Loucy (cell line): ENCODE data around the gene ALKBH5.

Source experiments
- H2AFZ ChIP-seq: fragments of 200-600 bp; sonication (generic); 2 replicates; pipeline ENCODE4 v1.6.0; 2016; ENCODE audit warnings: antibody characterized with exemption, mild to moderate bottlenecking, low read length, moderate library complexity
- H3F3A ChIP-seq: fragments of 200-600 bp; 2 replicates; pipeline ENCODE4 v1.6.0; 2016; ENCODE audit warnings: antibody characterized with exemption, low read depth, mild to moderate bottlenecking
- H3K27me3 ChIP-seq: fragments of 200-600 bp; sonication (generic); 2 replicates; pipeline ENCODE4 v1.6.1; 2014; ENCODE audit warnings: low read length, mild to moderate bottlenecking; ENCODE audit not compliant: insufficient read depth, poor library complexity, severe bottlenecking
- H3K36me3 ChIP-seq: fragments of 200-600 bp; sonication (generic); 2 replicates; pipeline ENCODE4 v1.6.1; 2016; ENCODE audit warnings: low read length; ENCODE audit not compliant: insufficient read depth
- H3K4me1 ChIP-seq: fragments of 200-600 bp; sonication (generic); 2 replicates; pipeline ENCODE4 v1.5.1; 2014; ENCODE audit warnings: low read length, mild to moderate bottlenecking; ENCODE audit not compliant: insufficient read depth, poor library complexity, severe bottlenecking
- H3K4me2 ChIP-seq: fragments of 200-600 bp; sonication (generic); 2 replicates; pipeline ENCODE4 v1.6.0; 2014; ENCODE audit warnings: antibody characterized with exemption, low read length, low read depth, mild to moderate bottlenecking; ENCODE audit not compliant: poor library complexity, severe bottlenecking
- H3K4me3 ChIP-seq: fragments of 200-600 bp; sonication (generic); 2 replicates; pipeline ENCODE4 v1.5.1; 2014; ENCODE audit warnings: low read length, mild to moderate bottlenecking, mixed read lengths; ENCODE audit not compliant: poor library complexity, severe bottlenecking
- H3K79me2 ChIP-seq: fragments of 200-600 bp; sonication (generic); 2 replicates; pipeline ENCODE4 v1.6.1; 2014; ENCODE audit warnings: low read length; ENCODE audit not compliant: insufficient read depth
- H3K9ac ChIP-seq: fragments of 200-600 bp; sonication (generic); 2 replicates; pipeline ENCODE4 v1.6.0; 2014; ENCODE audit warnings: mild to moderate bottlenecking, low read depth, low read length, moderate library complexity; ENCODE audit not compliant: poor library complexity, severe bottlenecking
- H3K9me2 ChIP-seq: fragments of 200-600 bp; sonication (generic); replicated peaks from 2 replicates; pipeline ENCODE4 v1.6.1; 2016; ENCODE audit warnings: low read depth, low read length, mixed read lengths
- H3K9me3 ChIP-seq: fragments of 200-600 bp; sonication (generic); 2 replicates; pipeline ENCODE4 v1.6.1; 2014; ENCODE audit warnings: mild to moderate bottlenecking, antibody characterized with exemption, low read length, low read depth; ENCODE audit not compliant: insufficient read depth
- H4K20me1 ChIP-seq: fragments of 200-600 bp; sonication (generic); 2 replicates; pipeline ENCODE4 v1.6.0; 2014; ENCODE audit warnings: antibody characterized with exemption, low read length, mild to moderate bottlenecking; ENCODE audit not compliant: insufficient read depth, poor library complexity, severe bottlenecking
- EZH2phosphoT487 ChIP-seq: fragments of 200-600 bp; IDR thresholded peaks from 2 replicates; pipeline ENCODE4 v1.6.1; 2018; ENCODE audit warnings: antibody characterized with exemption, mild to moderate bottlenecking, moderate library complexity, borderline replicate concordance
- TF ChIP-seq, protein P1 (sequence below): fragments of 200-600 bp; sonication (generic); conservative IDR thresholded peaks from 2 replicates; pipeline ENCODE4 v1.5.1; 2014; ENCODE audit warnings: mild to moderate bottlenecking, antibody characterized with exemption, low read length

The ALKBH5 gene

DNA sequence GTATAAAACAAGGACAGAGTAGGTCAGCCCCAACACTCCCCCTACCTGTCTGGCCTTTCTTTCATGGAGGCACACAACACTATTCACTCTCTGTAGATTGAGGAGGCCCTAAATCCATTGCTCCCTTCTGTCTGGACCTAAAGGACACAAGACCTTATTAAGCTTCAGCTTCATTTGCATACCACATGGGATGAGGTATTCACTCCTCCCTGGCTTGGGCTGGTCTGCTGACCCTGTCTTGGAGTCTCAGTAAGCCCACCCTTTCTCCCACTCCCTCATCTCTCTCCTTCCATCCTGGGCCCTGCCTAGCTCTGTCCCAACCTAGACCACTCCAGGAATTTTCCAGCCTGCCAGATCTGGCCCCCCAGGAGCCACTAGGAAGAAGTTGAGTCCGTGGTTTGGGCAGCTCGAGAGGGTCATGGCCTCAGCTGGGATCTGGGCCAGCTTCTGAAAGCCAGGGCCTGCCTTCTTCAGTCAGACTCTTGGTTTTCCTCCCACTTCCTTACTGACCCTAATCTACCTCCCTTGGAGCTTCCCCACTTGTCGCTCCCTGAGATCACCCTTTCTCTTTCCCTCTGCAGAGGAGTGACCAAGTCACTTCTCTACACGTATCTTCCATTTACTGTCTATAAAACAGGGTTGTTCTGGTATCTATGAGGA lies 35.3 kb downstream of the ALKBH5 start:
- H3K9ac ChIP-seq, result no peak overlapping the region
- no peaks in the 10 kb centered on the region for H3K79me2 ChIP-seq
- no peaks in the 10 kb centered on the region for H3K27me3 ChIP-seq
- H4K20me1 ChIP-seq, result no peaks in the 10 kb centered on the region
- no peaks in the 10 kb centered on the region for H3F3A ChIP-seq
- H2AFZ ChIP-seq, result no peak overlapping the region
- no peak overlapping the region for H3K4me2 ChIP-seq
- no peaks in the 10 kb centered on the region for H3K9me2 ChIP-seq
- H3K4me1 ChIP-seq, result no peaks in the 10 kb centered on the region
- H3K9me3 ChIP-seq, result no peaks in the 10 kb centered on the region
- H3K36me3 ChIP-seq, result no peaks in the 10 kb centered on the region
- no peak overlapping the region for H3K4me3 ChIP-seq
- TF ChIP-seq, protein P1, sequence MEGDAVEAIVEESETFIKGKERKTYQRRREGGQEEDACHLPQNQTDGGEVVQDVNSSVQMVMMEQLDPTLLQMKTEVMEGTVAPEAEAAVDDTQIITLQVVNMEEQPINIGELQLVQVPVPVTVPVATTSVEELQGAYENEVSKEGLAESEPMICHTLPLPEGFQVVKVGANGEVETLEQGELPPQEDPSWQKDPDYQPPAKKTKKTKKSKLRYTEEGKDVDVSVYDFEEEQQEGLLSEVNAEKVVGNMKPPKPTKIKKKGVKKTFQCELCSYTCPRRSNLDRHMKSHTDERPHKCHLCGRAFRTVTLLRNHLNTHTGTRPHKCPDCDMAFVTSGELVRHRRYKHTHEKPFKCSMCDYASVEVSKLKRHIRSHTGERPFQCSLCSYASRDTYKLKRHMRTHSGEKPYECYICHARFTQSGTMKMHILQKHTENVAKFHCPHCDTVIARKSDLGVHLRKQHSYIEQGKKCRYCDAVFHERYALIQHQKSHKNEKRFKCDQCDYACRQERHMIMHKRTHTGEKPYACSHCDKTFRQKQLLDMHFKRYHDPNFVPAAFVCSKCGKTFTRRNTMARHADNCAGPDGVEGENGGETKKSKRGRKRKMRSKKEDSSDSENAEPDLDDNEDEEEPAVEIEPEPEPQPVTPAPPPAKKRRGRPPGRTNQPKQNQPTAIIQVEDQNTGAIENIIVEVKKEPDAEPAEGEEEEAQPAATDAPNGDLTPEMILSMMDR, result no peak
- no peak for TF ChIP-seq EZH2phosphoT487

DNA sequence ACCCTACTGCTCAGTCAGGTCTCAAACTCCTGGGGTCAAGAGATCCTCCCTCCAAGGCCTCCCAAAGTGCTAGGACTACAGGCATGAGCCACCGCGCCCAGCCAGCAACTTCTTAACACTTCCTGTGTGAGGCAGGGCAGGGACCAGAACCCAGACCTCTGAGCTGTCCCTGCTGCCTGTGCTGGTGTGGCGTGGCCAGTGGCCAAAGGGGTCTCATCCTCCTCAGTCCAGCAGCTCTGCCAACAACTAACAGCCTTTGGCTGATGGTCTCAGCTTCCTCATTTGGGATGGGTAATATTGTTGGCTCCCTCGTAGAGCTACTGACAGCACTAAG lies 40.4 kb downstream of the ALKBH5 start:
- Histone ChIP-seq H4K20me1 (peaks cover 7% of the 10 kb centered on the region), H3K4me2 (no peak overlapping the region), H3K36me3 (no peaks in the 10 kb centered on the region), H3K4me3 (no peak overlapping the region), H3K9me2 (no peaks in the 10 kb centered on the region), H3K9me3 (no peaks in the 10 kb centered on the region), H3K79me2 (peaks cover 29% of the 10 kb centered on the region), H3K9ac (no peak overlapping the region), H3K4me1 (peaks cover 21% of the 10 kb centered on the region), H3K27me3 (no peaks in the 10 kb centered on the region), H3F3A (no peaks in the 10 kb centered on the region), H2AFZ (no peak overlapping the region)
- TF ChIP-seq EZH2phosphoT487, result no peak
- TF ChIP-seq, protein P1, result no peak

DNA sequence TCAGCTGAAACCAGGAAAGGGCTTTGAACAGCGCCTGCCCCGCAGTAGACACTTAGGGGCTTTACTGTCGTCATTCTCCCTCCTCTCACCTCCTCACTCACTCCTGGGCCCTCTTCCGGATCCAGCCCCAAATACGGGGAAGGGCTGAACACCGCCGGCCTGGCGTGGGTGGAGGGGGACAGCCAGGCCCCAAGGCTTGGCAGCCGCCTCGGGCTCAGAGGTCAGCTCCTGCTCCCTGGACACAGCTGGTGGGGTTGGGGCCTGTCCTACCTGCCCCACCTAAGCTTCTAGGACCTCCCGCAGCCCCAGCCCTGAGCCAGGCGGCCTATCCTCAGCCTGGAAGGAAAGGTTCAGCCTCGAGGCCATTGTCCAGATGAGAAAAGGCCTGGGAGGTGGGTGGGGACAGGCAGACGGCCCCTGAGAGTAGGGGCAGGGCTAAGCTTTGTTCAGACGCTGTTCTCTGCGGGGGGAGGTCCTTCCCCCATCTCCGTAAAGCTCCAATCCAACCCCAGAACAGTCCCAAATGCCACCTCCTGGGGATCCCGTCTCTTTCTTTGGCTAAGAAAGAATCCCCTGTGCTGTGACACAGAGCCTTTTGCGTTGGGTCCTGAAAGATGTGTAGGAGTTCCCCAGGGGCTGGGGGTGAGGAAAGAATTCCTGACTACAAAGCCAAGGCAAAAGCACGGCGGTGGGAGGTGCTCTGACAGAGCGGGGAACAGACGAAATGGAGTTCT lies 40.9 kb downstream of the ALKBH5 start:
- Histone ChIP-seq H4K20me1 (peaks cover 7% of the 10 kb centered on the region), H3K79me2 (peaks cover 29% of the 10 kb centered on the region), H3F3A (no peaks in the 10 kb centered on the region), H3K9me3 (no peaks in the 10 kb centered on the region), H3K9me2 (no peaks in the 10 kb centered on the region), H3K9ac (peak overlapping the region; percentile 61), H3K27me3 (no peaks in the 10 kb centered on the region), H3K4me3 (peak overlapping the region; percentile 69), H2AFZ (peak overlapping the region; percentile 96), H3K4me1 (peaks cover 22% of the 10 kb centered on the region), H3K36me3 (no peaks in the 10 kb centered on the region), H3K4me2 (peak overlapping the region; percentile 83)
- TF ChIP-seq EZH2phosphoT487, result no peak
- TF ChIP-seq, protein P1, result no peak
